K562 (cell line): ENCODE results near the gene HNMT.

Experiments used
- HSF4 ChIP-seq: fragments of 250-450 bp; sonication (Bioruptor Pico); IDR thresholded peaks from 2 replicates; pipeline ENCODE4 v2.1.2; 2022; ENCODE audit warnings: mild to moderate bottlenecking, moderate library complexity, borderline replicate concordance
- RFX5 ChIP-seq: IDR thresholded peaks from 2 replicates; pipeline ENCODE4 v1.6.1; 2011; ENCODE audit warnings: low read depth, mild to moderate bottlenecking, improper control_type of control experiment, low read length
- ZNF766 ChIP-seq: fragments of 200-800 bp; sonication (Bioruptor generic); conservative IDR thresholded peaks from 2 replicates; pipeline ENCODE4 v1.6.1; 2016; ENCODE audit warnings: missing genetic modification characterization, missing compliant biosample characterization

GRCh38 chr2:138036522-138036921 lies 72.2 kb downstream of the HNMT start:
- no peak for TF ChIP-seq ZNF766 (CRISPR knock-in tag)
- no peak for TF ChIP-seq RFX5
- TF ChIP-seq HSF4 (CRISPR knock-in tag) = no peak
